ENCODE measurements around the gene DNAH11. TPM values are rescaled to one million over a fixed set of nuclear protein-coding genes. Genes with fewer than 3 reads are reported as not detected.
"Not testable (repeated sequence)": the region's sequence is repeated elsewhere in the genome, so short reads cannot be mapped to it uniquely, and the experiment has no call there.

DNAH11 gene
- total RNA-seq, 1 donor from 2014 or later: 0.13 TPM

DNA sequence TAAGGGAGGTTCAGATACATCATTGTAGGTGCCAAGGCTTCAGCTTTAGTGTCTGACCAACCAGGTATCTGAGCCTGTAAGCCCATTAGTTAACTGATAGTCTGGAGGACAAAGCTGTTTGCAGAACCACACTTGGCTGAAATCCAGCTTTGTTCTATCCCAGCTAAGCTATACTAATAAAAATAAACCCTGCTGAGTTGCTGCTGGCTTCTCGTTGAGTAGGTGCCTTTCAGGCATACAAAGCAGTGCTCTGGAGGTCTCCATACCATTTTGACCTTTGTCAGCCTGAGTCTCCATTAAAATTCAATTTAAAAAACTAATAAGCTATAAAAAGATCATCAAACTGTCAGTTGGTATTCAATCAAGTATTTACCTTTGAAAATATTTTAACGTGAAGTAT lies 380.8 kb downstream of the DNAH11 start:
- H3K4me1 ChIP-seq: peaks cover 64% of the 10 kb centered on the region
- H3K4me2 ChIP-seq: peak overlapping the region; percentile 63
- H3K27ac ChIP-seq: no peak overlapping the region
- Mint-ChIP-seq H3K27ac (peak overlapping the region; percentile 90), H3K27me3 (ENCODE audit: insufficient read depth, low read depth) (no peaks in the 10 kb centered on the region), H3K36me3 (peaks cover 14% of the 10 kb centered on the region), H3K4me3 (peak overlapping the region; percentile 31), H3K9me3 (peaks cover 9% of the 10 kb centered on the region), H3K4me1 (peaks cover 60% of the 10 kb centered on the region)
- peaks cover 20% of the 10 kb centered on the region for H3K27me3 ChIP-seq
- H3K9ac ChIP-seq: no peak overlapping the region
- no peaks in the 10 kb centered on the region for H3K36me3 ChIP-seq
- H4K20me1 ChIP-seq (ENCODE audit: low read depth): peaks cover 42% of the 10 kb centered on the region
- DNase-seq (ENCODE audit: low spot score): peak; percentile 63
- H3K4me3 ChIP-seq: no peak overlapping the region
- TF ChIP-seq EZH2phosphoT487 (IDR thresholded peaks at IDR 0.05): peak; percentile 51
- no peak for TF ChIP-seq EZH2 (IDR thresholded peaks at IDR 0.05)
- H2AFZ ChIP-seq (replicated peaks): no peak overlapping the region
- peaks cover 60% of the 10 kb centered on the region for H3K79me2 ChIP-seq (ENCODE audit: low read depth)
- no peaks in the 10 kb centered on the region for H3K9me3 ChIP-seq (ENCODE audit: low read depth)
- peaks cover 16% of the 10 kb centered on the region for H3F3A ChIP-seq (ENCODE audit: low read depth)

DNA sequence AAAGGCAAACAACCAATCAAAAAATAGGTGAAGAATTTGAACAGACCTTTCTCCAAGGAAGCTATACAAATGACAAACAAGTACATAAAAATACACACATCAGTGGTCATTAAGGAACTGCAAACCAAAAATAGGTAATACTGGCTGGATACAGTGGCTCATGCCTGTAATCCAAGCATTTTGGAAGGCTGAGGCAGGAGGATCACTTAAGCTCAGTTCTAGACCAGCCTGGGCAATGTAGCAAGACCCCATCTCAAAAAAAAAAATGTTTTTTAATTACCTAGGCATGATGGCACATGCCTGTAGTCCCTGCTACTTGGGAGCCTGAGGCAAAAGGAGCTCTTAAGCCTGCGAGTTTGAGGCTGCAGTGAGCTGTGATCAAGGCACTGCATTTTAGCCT lies 383.6 kb downstream of the DNAH11 start:
- no peak overlapping the region for H2AFZ ChIP-seq (replicated peaks)
- H3K36me3 ChIP-seq: no peaks in the 10 kb centered on the region
- H3K4me2 ChIP-seq: no peak overlapping the region
- peaks cover 29% of the 10 kb centered on the region for H4K20me1 ChIP-seq (ENCODE audit: low read depth)
- no peak overlapping the region for H3K27ac ChIP-seq
- Mint-ChIP-seq H3K4me1 (peaks cover 38% of the 10 kb centered on the region), H3K27ac (no peak overlapping the region), H3K4me3 (no peak overlapping the region), H3K36me3 (peaks cover 31% of the 10 kb centered on the region), H3K9me3 (peaks cover 34% of the 10 kb centered on the region), H3K27me3 (ENCODE audit: insufficient read depth, low read depth) (peaks cover 2% of the 10 kb centered on the region)
- no peaks in the 10 kb centered on the region for H3K9me3 ChIP-seq (ENCODE audit: low read depth)
- no peak for DNase-seq (ENCODE audit: low spot score)
- no peak overlapping the region for H3K4me3 ChIP-seq
- peaks cover 9% of the 10 kb centered on the region for H3F3A ChIP-seq (ENCODE audit: low read depth)
- no peak overlapping the region for H3K9ac ChIP-seq
- peaks cover 50% of the 10 kb centered on the region for H3K79me2 ChIP-seq (ENCODE audit: low read depth)
- H3K4me1 ChIP-seq: peaks cover 40% of the 10 kb centered on the region
- peaks cover 20% of the 10 kb centered on the region for H3K27me3 ChIP-seq
- TF ChIP-seq, protein P1, sequence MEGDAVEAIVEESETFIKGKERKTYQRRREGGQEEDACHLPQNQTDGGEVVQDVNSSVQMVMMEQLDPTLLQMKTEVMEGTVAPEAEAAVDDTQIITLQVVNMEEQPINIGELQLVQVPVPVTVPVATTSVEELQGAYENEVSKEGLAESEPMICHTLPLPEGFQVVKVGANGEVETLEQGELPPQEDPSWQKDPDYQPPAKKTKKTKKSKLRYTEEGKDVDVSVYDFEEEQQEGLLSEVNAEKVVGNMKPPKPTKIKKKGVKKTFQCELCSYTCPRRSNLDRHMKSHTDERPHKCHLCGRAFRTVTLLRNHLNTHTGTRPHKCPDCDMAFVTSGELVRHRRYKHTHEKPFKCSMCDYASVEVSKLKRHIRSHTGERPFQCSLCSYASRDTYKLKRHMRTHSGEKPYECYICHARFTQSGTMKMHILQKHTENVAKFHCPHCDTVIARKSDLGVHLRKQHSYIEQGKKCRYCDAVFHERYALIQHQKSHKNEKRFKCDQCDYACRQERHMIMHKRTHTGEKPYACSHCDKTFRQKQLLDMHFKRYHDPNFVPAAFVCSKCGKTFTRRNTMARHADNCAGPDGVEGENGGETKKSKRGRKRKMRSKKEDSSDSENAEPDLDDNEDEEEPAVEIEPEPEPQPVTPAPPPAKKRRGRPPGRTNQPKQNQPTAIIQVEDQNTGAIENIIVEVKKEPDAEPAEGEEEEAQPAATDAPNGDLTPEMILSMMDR (IDR thresholded peaks at IDR 0.05): no peak

DNA sequence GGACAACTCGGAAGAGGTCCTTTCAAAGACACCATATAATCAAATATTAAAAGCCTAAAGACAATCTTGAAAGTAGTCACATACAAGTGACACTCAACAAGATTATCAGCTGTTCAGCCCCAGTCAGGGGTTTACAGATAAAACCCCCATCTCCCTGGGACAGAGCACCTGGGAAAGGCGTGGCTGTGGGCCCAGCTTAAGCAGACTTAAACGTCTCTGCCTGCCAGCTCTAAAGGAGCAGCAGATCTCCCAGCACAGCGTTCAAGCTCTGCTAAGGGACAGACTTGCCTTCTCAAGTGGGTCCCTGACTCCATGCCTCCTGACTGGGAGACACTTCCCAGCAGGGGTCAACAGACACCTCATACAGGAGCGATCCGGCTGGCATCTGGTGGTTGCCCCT lies 384.9 kb downstream of the DNAH11 start:
- Histone ChIP-seq H3K27me3 (peaks cover 13% of the 10 kb centered on the region), H3K36me3 (no peaks in the 10 kb centered on the region), H3K4me2 (no peak overlapping the region), H3F3A (ENCODE audit: low read depth) (peaks cover 9% of the 10 kb centered on the region), H3K79me2 (ENCODE audit: low read depth) (peaks cover 52% of the 10 kb centered on the region), H4K20me1 (ENCODE audit: low read depth) (peaks cover 18% of the 10 kb centered on the region), H3K9me3 (ENCODE audit: low read depth) (no peaks in the 10 kb centered on the region), H2AFZ (replicated peaks) (no peak overlapping the region), H3K4me1 (peaks cover 28% of the 10 kb centered on the region), H3K9ac (no peak overlapping the region), H3K4me3 (no peak overlapping the region), H3K27ac (no peak overlapping the region)
- no peak for TF ChIP-seq EZH2 (IDR thresholded peaks at IDR 0.05)
- no peak for TF ChIP-seq EZH2phosphoT487 (IDR thresholded peaks at IDR 0.05)
- TF ChIP-seq, protein P1 (IDR thresholded peaks at IDR 0.05): no peak
- Mint-ChIP-seq H3K4me3 (no peak overlapping the region), H3K27ac (no peak overlapping the region), H3K4me1 (peaks cover 26% of the 10 kb centered on the region), H3K36me3 (peaks cover 37% of the 10 kb centered on the region), H3K27me3 (ENCODE audit: insufficient read depth, low read depth) (peaks cover 2% of the 10 kb centered on the region), H3K9me3 (peaks cover 43% of the 10 kb centered on the region)
- DNase-seq (ENCODE audit: low spot score): no peak

DNA sequence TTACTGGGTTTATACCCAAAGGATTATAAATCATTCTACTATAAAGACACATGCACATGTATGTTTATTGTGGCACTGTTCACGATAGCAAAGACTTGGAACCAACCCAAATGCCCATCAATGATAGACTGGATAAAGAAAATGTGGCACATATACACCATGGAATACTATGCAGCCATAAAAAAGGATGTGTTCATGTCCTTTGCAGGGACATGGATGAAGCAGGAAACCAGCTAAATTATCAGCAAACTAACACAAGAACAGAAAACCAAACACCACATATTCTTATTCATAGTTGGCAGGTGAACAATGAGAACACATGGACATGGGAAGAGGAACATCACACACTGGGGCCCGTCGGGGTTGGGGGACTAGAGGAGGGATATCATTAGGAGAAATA lies 390.5 kb downstream of the DNAH11 start:
- not testable (repeated sequence) for H3K4me1 ChIP-seq; H4K20me1 ChIP-seq (ENCODE audit: low read depth); H3K27me3 Mint-ChIP-seq (ENCODE audit: insufficient read depth, low read depth); H3F3A ChIP-seq (ENCODE audit: low read depth); H3K4me1 Mint-ChIP-seq; H3K27me3 ChIP-seq; H3K9ac ChIP-seq; H3K4me3 Mint-ChIP-seq; H3K4me3 ChIP-seq; H3K36me3 ChIP-seq; H3K27ac Mint-ChIP-seq; H2AFZ ChIP-seq (replicated peaks); H3K9me3 ChIP-seq (ENCODE audit: low read depth); H3K4me2 ChIP-seq; H3K27ac ChIP-seq; DNase-seq (ENCODE audit: low spot score)
- H3K79me2 ChIP-seq (ENCODE audit: low read depth): peaks cover 77% of the 10 kb centered on the region
- Mint-ChIP-seq H3K36me3 (peaks cover 64% of the 10 kb centered on the region), H3K9me3 (peaks cover 80% of the 10 kb centered on the region)

All from neural progenitor cell (in vitro differentiated cells).